ENCODE measurements around the gene TWIST1.

TWIST1 gene

GRCh38 chr7:19094598-19095352 is 22.7 kb downstream of the TWIST1 start:
- FAIRE-seq (no peak), DNase-seq (ENCODE audit: insufficient read length, low spot score) (no peak)
- TF ChIP-seq CTCF (IDR thresholded peaks at IDR 0.05; ENCODE audit: insufficient read depth, missing control alignments) = no peak

GRCh38 chr7:19094138-19094537 is 23.3 kb downstream of the TWIST1 start:
- TF ChIP-seq CTCF (IDR thresholded peaks at IDR 0.05; ENCODE audit: insufficient read depth, missing control alignments) = no peak
- DNase-seq (ENCODE audit: insufficient read length, low spot score) (no peak), FAIRE-seq (no peak)

DNA sequence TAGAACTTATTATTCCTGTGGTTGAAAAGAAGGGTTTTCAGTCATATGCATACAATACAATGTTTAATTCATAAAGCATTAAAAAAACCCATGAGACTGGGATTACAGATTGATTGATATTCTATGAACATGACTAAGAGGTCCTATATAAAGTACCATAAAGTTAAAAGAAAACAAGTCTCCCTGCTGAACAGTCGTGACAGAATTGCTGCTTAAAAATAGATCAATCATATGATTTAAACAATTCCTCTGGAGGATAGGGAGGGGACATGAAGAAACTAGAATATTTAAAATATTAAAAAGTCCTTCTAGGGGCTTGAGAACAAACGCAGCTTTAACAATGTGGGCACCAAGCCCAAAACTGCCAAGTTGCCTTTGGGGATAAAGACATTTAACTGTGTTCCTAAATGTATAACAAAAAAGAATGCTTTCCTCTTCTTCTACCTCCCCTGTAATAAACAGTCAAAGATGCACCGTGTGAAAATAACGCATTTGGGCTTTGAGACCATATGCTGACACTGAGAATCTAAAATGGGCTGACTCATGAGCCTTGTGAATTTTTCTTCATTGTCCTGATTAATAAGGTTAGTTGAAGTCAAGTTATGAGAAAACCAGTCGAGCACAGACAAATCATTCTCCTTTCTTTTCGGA is 25.8 kb downstream of the TWIST1 start:
- TF ChIP-seq CTCF (IDR thresholded peaks at IDR 0.05; ENCODE audit: insufficient read depth, missing control alignments) = no peak
- DNase-seq (ENCODE audit: insufficient read length, low spot score) (no peak), FAIRE-seq (no peak)

GRCh38 chr7:19090526-19090925 is 26.9 kb downstream of the TWIST1 start:
- TF ChIP-seq CTCF (IDR thresholded peaks at IDR 0.05; ENCODE audit: insufficient read depth, missing control alignments) = no peak
- DNase-seq (ENCODE audit: insufficient read length, low spot score) (no peak), FAIRE-seq (no peak)

GRCh38 chr7:19089797-19090196 is 27.6 kb downstream of the TWIST1 start:
- no peak for FAIRE-seq
- no peak for TF ChIP-seq CTCF (IDR thresholded peaks at IDR 0.05; ENCODE audit: insufficient read depth, missing control alignments)
- DNase-seq (ENCODE audit: insufficient read length, low spot score) = no peak

GRCh38 chr7:19089378-19089777 is 28.1 kb downstream of the TWIST1 start:
- no peak for TF ChIP-seq CTCF (IDR thresholded peaks at IDR 0.05; ENCODE audit: insufficient read depth, missing control alignments)
- DNase-seq (ENCODE audit: insufficient read length, low spot score) (no peak), FAIRE-seq (no peak)

DNA sequence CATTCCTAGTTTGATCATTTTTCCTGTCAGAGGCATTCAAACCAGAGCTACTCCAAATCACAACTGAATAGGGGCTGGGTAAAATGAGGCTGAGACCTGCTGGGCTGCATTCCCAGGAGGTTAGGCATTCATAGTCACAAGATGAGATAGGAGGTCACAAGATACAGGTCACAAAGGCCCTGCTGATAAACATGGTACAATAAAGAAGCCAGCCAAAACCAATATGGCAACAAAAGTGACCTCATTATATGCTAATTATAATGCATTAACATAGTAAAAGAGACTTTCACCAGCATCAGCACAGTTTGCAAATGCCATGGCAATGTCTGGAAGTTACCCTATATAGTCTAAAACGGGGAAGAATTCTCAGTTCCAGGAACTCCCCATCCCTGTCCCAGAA is 37.3 kb downstream of the TWIST1 start:
- no peak for TF ChIP-seq CTCF (IDR thresholded peaks at IDR 0.05; ENCODE audit: insufficient read depth, missing control alignments)
- no peak for DNase-seq (ENCODE audit: insufficient read length, low spot score)
- FAIRE-seq = no peak

Data from D721Med (cell line).